GM12872 (cell line): Measurements from ENCODE around the gene NPDC1.

ENCODE experiments used
- CTCF ChIP-seq: IDR thresholded peaks from 3 replicates; pipeline ENCODE4 v1.5.1; 2011; ENCODE audit warnings: low read depth, mild to moderate bottlenecking, low read length, moderate library complexity; ENCODE audit not compliant: insufficient read depth

The NPDC1 gene

GRCh38 chr9:137084526-137084925 is 38.5 kb upstream of the NPDC1 start:
- TF ChIP-seq CTCF, result no peak

- TF ChIP-seq CTCF, result no peak
These were observed 37.5 kb upstream of the NPDC1 start for GRCh38 chr9:137083394-137084004.

GRCh38 chr9:137082925-137083290 is 36.9 kb upstream of the NPDC1 start:
- no peak for TF ChIP-seq CTCF

- no peak for TF ChIP-seq CTCF
These were observed 36.4 kb upstream of the NPDC1 start for GRCh38 chr9:137082222-137082924.

GRCh38 chr9:137080260-137081122 is 34.5 kb upstream of the NPDC1 start:
- TF ChIP-seq CTCF, result no peak

GRCh38 chr9:137079401-137079787 is 33.4 kb upstream of the NPDC1 start:
- no peak for TF ChIP-seq CTCF

- TF ChIP-seq CTCF, result no peak
These were observed 32.9 kb upstream of the NPDC1 start for GRCh38 chr9:137078701-137079400.
